GM19035 (cell line): Measurements from ENCODE around the gene LYSMD4.

ENCODE experiments used
- ATAC-seq: cut with Tn5 transposase; IDR thresholded peaks from one replicate; pipeline ENCODE4 v1.9.1; 2021; ENCODE audit not compliant: unreplicated experiment

Gene LYSMD4

DNA sequence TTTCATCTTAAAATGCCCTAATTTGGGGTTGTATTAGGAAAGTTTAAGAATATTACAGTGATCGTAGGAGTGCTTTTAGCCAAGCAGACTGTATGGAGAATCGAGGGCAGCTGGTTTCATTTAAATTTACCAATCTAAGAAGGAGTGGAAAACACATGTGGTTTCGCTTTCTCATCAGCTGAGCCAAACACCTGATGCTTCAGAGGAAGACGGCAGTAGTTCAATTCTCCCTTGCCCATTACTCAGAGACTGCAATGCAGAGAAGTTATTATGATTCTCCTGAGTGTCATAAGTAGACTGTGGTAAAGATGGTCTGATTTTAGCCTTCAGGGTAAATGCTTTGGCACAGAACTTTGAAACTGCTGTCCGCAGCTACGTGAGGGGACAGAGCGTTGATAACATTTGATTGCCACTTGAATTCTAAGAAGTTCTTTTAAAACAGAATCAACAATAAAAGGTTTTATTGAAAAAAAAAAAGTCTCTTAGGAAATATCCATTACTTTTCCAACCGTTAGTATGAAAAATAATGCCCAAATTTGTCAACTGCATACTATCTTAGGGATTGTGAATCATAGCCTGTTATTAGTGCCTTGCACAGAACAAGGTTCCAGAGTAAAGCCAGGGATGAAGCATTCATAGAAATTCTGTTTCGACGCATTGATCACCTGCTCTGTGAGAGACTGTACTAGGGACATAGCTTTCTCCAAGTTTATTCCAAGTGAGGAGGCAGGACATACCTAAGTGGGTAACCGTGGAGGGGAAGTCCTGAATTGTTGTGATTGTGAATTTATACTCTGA, 25.6 kb downstream of the LYSMD4 start:
- ATAC-seq: no peak

DNA sequence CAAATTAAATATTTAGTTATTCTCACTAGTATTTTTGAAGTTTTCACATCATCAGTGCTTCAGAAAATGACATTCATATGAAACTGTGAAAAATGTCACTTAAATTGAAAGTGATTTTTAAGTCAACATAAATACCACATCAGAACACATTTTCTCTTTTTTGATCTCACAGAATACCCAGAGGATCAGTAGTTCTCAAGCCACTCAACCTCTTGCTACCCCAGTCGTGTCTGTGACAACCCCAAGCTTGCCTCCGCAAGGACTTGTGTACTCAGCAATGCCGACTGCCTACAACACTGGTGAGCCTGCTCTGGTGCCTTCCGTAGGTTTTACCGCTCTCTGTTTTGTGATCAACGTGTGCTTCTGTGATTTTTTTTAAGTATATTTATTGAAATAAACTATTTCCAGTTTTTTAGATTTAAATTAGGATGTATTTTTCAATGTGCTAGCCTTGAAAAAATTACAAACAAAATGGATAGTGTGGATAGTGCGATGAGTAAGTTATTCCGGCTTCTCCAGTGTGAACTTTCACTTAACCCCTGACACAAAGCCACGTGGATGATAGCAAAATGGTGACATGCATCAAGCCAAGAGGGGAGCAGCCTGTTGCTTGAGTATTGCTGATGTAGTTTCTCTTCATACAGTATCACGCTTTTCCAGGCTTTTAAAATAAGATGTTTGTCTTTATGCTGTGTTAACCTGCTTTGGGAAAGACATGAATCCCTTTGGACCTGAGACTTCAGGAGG, 26.5 kb downstream of the LYSMD4 start:
- no peak for ATAC-seq

DNA sequence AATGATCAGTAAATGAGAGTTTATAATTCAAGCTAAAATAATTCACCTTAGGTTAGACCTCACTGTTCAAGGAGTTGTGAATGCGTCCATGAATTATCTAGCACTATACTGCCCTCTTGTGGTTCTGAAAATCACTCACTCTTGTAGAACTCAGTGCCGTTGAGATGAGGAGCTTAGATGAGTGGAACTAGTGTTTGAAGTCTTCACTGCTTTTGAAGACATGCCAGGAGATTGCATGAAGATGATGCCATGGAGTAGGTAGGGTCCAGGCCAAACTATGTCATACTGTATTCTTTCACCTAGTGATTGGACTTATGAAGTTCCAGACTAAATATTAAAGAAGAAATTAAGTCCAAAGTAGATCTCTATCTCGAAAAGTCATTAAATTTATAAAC, 28.8 kb downstream of the LYSMD4 start:
- ATAC-seq: peak; percentile 56

DNA sequence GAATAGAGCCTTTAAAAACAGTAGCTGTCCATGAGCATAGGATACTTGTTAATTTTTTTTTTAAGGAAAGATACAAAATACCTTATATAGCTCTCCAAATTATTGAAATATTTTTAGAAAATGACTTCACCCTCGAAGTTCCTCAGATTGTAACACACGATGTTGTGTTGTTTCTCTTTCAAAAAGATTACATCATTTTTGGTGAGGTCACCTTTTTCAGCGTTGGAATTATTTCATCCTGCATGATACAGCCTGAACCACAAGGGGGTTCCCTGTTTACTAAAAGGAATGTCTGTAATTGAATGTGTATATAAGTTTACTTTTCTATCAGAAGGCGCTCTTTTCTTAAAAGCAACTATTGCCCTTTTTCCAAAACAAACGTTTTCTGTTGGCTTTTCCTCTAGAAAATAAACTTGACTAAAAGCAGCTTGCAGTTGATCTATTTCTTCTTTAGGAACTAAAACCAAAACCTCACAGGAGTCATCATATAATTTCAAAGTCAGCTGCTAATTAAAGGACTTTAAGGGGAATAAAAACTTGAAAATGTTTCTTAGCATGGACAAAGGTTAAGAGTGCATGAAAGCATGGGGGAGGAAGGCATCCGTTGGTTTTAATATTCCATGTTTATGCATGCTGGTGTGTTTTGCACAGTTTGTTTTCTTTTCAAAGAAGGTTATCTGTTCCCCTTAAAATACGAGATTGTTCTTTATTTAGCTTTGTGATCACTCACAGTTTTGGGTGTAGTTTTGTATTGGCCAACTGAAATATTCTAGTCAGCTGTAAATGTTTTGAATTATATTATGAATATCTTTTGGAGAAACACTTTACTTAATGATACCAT, 29.4 kb downstream of the LYSMD4 start:
- peak; percentile 65 for ATAC-seq

DNA sequence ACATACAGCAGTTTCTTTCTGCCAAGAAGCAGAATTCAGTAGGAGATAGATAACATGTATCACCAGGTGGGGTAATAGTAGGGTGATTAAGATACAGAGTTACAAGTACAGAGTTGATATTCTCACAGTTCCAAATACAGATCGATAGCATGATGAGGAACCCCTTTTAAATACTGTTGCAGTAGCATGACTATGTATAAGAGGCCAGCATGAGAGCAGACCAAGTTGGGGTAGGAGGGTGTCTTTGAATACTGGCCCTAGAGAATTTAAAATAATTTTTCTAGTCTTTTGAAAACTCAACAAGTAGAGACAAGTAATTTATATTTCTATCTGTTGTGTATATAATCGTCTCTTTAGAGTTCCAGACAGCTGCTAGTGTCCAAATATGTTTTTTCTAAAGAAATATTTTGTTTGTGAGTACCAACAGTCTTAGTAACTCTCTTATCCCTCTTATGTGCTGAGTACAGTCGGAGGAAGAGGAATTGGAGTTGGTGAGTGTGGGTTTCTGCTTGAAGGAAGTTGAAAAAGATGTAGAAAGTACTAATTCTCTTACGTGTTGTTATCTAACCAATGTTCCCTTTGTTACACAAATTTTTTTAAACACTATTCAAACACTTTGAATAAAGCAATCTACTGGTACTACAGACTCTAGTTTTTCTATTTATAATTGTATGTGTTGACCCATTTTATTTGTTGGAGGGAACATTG, 30.2 kb downstream of the LYSMD4 start:
- ATAC-seq: no peak

DNA sequence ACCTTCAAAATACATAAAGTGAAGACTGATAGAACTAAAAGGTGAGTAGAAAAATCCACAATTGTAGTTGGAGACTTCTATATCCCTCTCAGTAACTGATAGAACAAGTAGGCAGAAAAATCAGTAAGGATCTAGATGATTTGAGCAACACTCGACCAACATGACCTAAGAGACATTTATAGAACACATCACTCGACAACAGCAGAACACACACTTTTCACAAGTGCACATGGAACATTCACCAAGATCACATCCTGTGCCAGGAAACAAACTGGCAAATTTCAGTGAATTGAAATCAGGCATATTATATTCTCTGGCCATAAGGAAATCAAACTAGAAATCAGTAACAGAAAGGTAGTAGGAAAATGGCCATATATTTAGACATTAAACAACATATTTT, 37.1 kb downstream of the LYSMD4 start:
- no peak for ATAC-seq

DNA sequence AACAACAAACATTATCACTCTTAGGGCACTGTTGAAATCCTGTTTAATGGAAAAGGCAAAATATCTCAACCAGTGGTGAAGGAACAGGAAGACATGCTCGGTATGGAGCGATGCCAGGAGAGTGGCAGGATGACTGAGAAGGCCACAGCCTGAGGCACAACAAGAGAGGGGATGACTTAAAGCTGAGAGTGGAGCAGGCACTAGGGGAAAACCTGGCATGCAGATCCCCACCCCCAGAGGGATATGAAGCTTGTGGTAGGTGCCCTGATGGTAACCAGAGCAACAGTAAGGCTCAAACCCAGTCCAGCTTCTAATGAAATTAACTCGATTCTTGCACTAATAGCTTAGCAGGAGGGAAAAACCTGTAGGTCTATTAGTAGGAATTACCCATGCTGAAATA, 40.4 kb downstream of the LYSMD4 start:
- ATAC-seq: no peak

DNA sequence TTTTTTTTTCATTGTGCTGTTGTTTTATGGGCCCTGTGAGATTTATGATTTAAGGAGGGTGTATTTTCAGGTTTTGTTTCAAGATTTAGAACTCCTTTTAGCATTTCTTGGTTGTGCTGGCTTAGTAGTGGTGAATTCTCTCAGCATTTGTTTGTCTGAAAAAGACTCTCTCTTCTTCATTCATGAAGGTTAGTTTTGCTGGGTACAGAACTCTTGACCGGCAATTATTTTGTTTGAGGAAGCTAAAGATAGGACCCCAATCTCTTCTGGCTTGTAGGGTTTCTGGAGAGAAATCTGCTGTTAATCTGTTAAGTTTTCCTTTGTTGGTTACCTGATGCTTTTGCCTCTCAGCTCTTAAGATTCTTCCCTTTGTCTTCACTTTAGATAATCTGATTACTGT, 46.9 kb downstream of the LYSMD4 start:
- ATAC-seq: no peak

DNA sequence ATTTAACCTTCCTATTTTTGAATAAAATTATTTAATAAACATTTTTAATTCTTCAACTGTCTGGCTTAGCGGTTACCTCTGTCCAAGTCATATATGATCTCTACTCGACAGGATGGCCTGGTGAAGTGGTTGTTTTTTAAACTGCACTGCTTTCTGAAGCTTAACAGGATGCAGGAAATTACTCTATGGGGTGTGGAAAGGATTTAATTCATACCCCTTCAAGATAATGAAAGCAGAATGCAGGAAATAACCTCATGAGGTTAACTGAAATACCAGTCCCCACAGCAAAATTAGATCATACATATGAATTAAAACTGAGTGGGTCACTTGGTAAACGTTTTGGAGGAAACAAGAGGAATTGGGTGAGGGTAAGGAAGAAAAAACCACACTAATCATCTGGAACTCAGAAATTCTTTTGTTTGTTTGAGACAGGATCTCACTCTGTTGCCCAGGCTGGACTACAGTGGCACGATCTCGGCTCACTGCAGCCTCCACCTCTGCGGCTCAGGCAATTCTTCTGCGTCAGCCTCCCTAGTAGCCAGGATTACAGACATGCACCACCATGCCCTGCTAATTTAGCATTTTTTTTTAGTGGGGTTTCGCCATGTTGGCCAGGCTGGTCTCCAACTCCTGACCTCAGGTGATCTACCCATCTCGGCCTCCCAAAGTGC, 50.1 kb downstream of the LYSMD4 start:
- ATAC-seq: no peak

DNA sequence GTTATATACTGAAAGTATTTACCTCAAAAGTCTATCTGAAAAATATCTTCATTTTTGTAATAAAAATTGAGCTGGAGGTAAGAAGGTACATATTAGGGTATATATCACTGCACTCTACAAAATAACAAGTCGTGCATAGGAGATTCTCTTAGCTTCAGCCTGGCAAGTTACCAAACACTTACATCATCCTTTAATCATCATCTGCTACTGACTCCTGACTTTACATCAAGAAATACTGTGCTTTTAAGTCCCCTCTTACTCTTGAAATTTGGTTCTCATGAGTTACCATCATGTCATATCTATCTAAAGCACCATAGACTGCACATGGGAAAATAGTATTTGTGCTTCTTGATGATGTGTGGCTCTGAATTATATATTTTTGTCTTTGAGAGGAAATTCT, 50.8 kb downstream of the LYSMD4 start:
- no peak for ATAC-seq

DNA sequence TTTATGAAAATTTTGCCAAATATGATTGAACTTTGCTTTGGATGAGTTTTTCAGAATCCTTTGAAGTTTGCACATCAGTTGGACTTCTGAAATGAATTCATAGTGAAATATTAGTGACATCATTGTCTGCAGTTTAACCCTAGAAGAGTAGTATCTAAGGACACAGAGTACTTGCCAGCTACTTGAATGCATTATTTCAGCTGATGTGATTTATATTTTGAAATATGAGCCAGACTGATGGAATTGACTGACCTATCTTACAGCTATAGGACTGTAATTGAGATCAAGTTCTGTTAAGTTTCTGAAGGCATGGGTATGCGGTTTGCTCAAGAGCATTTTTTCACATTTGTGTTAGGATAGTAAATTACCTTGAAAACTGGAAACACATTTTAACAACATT, 51.2 kb downstream of the LYSMD4 start:
- ATAC-seq: no peak

DNA sequence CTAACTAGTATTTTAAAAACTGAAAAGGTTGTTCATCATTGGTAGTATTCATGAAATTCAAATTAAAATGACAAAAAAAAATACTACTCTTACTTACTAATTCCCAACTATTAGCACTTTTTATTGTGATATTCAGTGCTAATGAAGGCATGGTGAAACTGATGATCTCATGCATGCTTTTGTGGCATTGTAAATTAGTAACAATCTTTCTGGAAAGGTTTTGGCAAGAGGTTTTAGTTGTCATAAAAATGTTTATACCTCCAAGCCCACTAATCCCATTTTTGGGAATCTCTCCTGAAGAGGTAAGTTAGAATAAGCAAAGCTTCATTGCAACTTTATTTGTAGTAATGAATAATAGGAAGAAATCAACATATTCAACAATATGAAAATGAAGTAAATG, 53.0 kb downstream of the LYSMD4 start:
- ATAC-seq: no peak

DNA sequence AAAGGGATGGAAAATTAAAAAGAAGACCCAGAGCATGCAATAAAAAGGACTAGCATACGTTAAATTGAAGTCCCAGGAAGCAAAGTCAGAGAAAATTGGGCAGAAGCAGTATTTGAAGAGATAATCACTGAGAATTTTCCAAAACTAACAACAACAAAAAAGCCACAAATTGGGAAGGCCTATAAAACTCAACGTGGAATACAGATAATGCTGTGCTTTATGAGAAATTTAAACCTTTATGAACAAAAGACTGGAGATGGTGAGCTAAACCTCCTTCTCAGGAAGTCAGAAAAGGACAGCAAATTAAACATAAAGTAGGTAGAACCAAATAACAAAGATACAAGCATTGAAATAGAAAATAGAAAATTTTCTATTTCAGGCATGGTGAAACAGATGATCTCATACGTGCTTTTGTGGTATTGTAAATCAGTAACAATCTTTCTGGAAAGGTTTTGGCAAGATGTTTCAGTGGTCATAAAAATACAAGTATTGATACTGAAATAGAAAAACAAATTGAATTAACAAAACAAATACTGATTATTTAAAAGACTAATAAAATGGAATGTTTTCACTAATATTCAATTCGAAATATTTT, 55.6 kb downstream of the LYSMD4 start:
- ATAC-seq: no peak
